Calu3 (cell line): ENCODE measurements around the gene WWOX. TPM values are rescaled to one million over a fixed set of nuclear protein-coding genes. Genes with fewer than 3 reads are reported as not detected.
"Not testable (repeated sequence)": the region's sequence is repeated elsewhere in the genome, so short reads cannot be mapped to it uniquely, and the experiment has no call there.

ENCODE experiments used
- BruUV-seq: library from RNA; stranded (reverse); fragments of 400-500 nt; replicated peaks from 2 replicates; lab custom pipeline; 2021; lab: Mats Ljungman, UMichigan
- CTCF ChIA-PET: fragments of 300-600 bp; sonication (Branson Sonifier 250); formaldehyde crosslinking; loops from one replicate; lab custom pipeline; 2022; ENCODE audit warnings: antibody characterized with exemption; lab: Charles Lee
- DNase-seq: peaks from one replicate; pipeline ENCODE4 v3.0.0; 2022
- H3K27ac Mint-ChIP-seq: one replicate; pipeline ENCODE4 v1.8.0; 2022; ENCODE audit warnings: mixed read lengths; ENCODE audit not compliant: unreplicated experiment
- H3K27me3 Mint-ChIP-seq: one replicate; pipeline ENCODE4 v1.8.0; 2022; ENCODE audit warnings: mixed read lengths; ENCODE audit not compliant: unreplicated experiment
- H3K36me3 Mint-ChIP-seq: one replicate; pipeline ENCODE4 v1.8.0; 2022; ENCODE audit warnings: mild to moderate bottlenecking, moderate library complexity, mixed read lengths; ENCODE audit not compliant: insufficient read depth, unreplicated experiment
- H3K4me1 Mint-ChIP-seq: one replicate; pipeline ENCODE4 v1.8.0; 2022; ENCODE audit warnings: mild to moderate bottlenecking, low read depth, mixed read lengths; ENCODE audit not compliant: unreplicated experiment
- H3K4me3 Mint-ChIP-seq: one replicate; pipeline ENCODE4 v1.8.0; 2022; ENCODE audit warnings: mild to moderate bottlenecking, low read depth, moderate library complexity, mixed read lengths; ENCODE audit not compliant: unreplicated experiment
- H3K9me3 Mint-ChIP-seq: one replicate; pipeline ENCODE4 v1.8.0; 2022; ENCODE audit warnings: low read depth, mixed read lengths; ENCODE audit not compliant: unreplicated experiment
- intact Hi-C: fragments of 100-400 bp; cut with micrococcal nuclease; formaldehyde crosslinking; loops from one replicate; pipeline ENCODE4 v1.10.0; 2022; ENCODE audit not compliant: unreplicated experiment
- total RNA-seq: library from RNA; stranded (reverse); gene quantifications from 2 replicates; pipeline ENCODE4 v1.2.3, GENCODE V29; 2022
- TF ChIP-seq, protein P1 (sequence below): fragments of 200-600 bp; IDR thresholded peaks from one replicate; pipeline ENCODE4 v1.8.0; 2022; ENCODE audit warnings: antibody characterized with exemption; ENCODE audit not compliant: unreplicated experiment

Gene WWOX
- total RNA-seq, 1 experiment from 2014 or later, result 33.5 TPM

GRCh38 chr16:79248351-79248750, 1148.9 kb downstream of the WWOX start:
- H3K36me3 Mint-ChIP-seq, result no peaks in the 10 kb centered on the region
- CTCF ChIA-PET, result interaction anchor here (0.7 kb wide), 1 partner anchor 1111 kb away, joined by 4 read pairs; no protein-coding TSS in a partner anchor

DNA sequence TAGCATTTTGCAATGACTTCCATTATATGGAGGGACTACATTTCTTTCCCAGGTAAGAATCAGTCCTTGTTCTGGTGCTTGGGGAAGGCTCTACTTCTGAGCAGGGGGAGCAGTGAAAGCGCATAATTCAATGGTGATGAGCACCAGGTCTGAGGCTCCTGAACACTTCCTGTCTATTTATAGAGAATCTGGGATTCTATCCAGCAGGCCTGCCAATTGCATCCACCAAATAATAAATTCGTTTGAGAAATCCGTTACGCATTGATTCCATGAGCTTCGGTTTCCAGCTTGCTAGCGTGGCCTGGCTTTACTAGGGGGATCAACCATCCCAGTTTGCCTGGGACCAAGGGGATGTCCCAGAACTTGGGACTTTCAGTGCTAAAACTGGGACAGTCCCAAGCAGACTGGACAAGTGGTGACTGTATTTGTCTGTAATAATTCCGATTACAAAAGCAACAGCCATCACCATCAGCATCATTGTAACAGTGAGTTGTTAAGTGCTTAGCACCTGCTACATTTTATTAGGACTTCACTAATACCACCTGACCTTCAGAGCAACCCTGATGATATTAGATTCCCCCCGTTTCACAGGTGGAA, 1151.1 kb downstream of the WWOX start:
- no TSS peak for BruUV-seq
- intact Hi-C loops, result no loop called here
- Mint-ChIP-seq H3K36me3 (no peaks in the 10 kb centered on the region), H3K27me3 (no peaks in the 10 kb centered on the region), H3K4me3 (no peak overlapping the region), H3K4me1 (no peaks in the 10 kb centered on the region), H3K9me3 (peaks cover 2% of the 10 kb centered on the region), H3K27ac (no peak overlapping the region)
- no peak for DNase-seq
- CTCF ChIA-PET, result no interaction called here
- TF ChIP-seq, protein P1, sequence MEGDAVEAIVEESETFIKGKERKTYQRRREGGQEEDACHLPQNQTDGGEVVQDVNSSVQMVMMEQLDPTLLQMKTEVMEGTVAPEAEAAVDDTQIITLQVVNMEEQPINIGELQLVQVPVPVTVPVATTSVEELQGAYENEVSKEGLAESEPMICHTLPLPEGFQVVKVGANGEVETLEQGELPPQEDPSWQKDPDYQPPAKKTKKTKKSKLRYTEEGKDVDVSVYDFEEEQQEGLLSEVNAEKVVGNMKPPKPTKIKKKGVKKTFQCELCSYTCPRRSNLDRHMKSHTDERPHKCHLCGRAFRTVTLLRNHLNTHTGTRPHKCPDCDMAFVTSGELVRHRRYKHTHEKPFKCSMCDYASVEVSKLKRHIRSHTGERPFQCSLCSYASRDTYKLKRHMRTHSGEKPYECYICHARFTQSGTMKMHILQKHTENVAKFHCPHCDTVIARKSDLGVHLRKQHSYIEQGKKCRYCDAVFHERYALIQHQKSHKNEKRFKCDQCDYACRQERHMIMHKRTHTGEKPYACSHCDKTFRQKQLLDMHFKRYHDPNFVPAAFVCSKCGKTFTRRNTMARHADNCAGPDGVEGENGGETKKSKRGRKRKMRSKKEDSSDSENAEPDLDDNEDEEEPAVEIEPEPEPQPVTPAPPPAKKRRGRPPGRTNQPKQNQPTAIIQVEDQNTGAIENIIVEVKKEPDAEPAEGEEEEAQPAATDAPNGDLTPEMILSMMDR, result no peak

More at GRCh38 chr16:79248351-79248750, 1148.9 kb downstream of the WWOX start:
- H3K4me1 Mint-ChIP-seq, result no peaks in the 10 kb centered on the region
- intact Hi-C loops, result no loop called here
- no peaks in the 10 kb centered on the region for H3K27me3 Mint-ChIP-seq
- DNase-seq, result no peak
- TF ChIP-seq, protein P1, result no peak
- H3K27ac Mint-ChIP-seq, result no peak overlapping the region
- peaks cover 2% of the 10 kb centered on the region for H3K9me3 Mint-ChIP-seq
- H3K4me3 Mint-ChIP-seq, result no peak overlapping the region
- no TSS peak for BruUV-seq

- intact Hi-C loops, result no loop called here
- H3K9me3 Mint-ChIP-seq, result peaks cover 2% of the 10 kb centered on the region
- no peak for DNase-seq
- no peak overlapping the region for H3K27ac Mint-ChIP-seq
- no TSS peak for BruUV-seq
- H3K36me3 Mint-ChIP-seq, result no peaks in the 10 kb centered on the region
- H3K4me1 Mint-ChIP-seq, result no peaks in the 10 kb centered on the region
- no peaks in the 10 kb centered on the region for H3K27me3 Mint-ChIP-seq
- H3K4me3 Mint-ChIP-seq, result no peak overlapping the region
- TF ChIP-seq, protein P1, result no peak
- CTCF ChIA-PET, result no interaction called here
Measured at GRCh38 chr16:79253100-79253631, 1153.7 kb downstream of the WWOX start.

DNA sequence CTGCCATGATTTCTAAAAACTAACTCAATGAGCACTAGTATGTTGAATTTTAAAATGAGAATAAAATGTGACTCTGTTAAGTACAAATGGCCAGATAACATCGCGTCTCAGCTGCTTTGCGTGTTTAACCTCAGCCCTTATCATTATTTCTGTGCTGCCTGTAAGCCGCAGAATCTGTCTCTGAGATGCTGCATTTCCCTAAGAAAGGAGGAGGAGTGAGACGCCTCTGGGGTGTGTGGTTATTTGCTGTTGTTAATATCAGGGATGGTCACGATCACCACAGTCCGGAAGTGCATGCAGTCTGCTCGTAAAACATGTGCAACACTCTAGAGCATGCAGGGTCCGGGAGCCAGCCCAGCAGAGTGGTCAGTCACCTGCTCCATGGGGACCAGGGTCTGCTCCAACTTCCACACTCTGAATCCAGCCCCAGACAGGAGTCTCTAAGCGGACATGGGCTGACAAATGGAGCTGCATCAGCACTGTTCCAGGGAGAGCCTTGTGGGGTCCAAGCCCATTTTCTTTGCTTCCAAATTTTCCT, 1158.6 kb downstream of the WWOX start:
- no peak overlapping the region for H3K4me3 Mint-ChIP-seq
- CTCF ChIA-PET, result no interaction called here
- intact Hi-C loops, result no loop called here
- H3K4me1 Mint-ChIP-seq, result no peaks in the 10 kb centered on the region
- no peak for DNase-seq
- TF ChIP-seq, protein P1, result no peak
- no TSS peak for BruUV-seq
- no peaks in the 10 kb centered on the region for H3K9me3 Mint-ChIP-seq
- peaks cover 18% of the 10 kb centered on the region for H3K27me3 Mint-ChIP-seq
- H3K27ac Mint-ChIP-seq, result no peak overlapping the region
- H3K36me3 Mint-ChIP-seq, result no peaks in the 10 kb centered on the region

DNA sequence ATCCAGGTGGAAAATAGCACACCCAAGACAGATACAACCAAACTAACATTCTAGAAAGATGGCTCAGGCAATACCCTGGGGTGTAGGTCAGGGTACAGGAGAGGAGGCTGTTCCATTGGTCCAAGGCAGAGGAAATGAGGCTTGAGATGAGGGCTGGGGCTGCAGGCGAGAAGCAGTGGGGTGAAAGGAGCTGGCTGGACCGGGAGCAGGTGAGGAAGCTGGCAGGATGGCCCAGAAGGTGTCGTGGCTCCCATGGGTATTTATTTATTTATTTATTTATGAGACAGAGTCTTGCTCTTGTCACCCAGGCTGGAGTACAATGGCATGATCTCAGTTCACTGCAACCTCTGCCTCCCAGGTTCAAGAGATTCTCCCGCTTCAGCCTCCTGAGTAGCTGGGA, 1161.4 kb downstream of the WWOX start:
- BruUV-seq, H3K4me3 Mint-ChIP-seq, DNase-seq, H3K9me3 Mint-ChIP-seq, H3K4me1 Mint-ChIP-seq, H3K27ac Mint-ChIP-seq, H3K36me3 Mint-ChIP-seq: not testable (repeated sequence)
- intact Hi-C loops, result loop anchor here (5.0 kb wide), 1 partner anchor 109 kb away; no protein-coding TSS in a partner anchor
- CTCF ChIA-PET, result interaction anchor here (1.1 kb wide), 1 partner anchor 9 kb away, joined by 3 read pairs; no protein-coding TSS in a partner anchor
- peaks cover 39% of the 10 kb centered on the region for H3K27me3 Mint-ChIP-seq
